ENCODE data around the gene UBE2R2.
"Not testable (repeated sequence)": the region's sequence is repeated elsewhere in the genome, so short reads cannot be mapped to it uniquely, and the experiment has no call there.

Gene UBE2R2

DNA sequence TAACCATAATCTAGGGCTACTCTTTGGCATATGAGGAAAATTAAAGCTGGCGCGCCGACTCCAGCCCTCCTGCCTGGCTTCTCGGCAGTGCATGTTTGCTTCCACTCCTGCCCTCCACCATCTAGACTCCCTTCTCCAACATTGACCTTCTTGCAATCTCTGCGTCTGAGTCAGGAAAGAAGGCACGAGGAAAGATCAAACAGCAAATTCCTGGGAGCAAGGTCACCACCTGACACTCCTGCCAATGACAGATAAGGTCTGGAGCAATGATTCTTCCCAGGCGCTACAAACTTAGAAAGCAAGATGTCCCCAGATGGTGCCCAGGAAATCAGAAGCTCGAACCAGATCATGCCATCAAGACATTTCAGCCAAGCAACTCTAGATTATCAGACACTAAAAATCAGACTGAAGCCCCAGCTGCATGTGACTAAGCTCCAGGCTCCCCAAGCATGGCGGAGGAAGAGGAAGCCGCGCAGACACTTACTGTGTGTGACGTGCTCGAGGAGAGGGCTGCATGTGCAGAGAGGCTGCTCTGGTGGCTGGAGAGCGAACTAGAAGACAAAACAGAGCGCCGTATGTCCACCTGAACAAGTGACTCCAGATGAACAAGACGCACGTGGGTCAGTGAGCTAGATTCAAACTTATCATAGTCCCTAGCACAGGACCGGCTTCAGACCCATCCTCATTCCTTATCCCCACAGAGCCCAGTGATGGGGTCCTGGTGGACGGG, 115.3 kb downstream of the UBE2R2 start:
- no peak for DNase-seq

DNA sequence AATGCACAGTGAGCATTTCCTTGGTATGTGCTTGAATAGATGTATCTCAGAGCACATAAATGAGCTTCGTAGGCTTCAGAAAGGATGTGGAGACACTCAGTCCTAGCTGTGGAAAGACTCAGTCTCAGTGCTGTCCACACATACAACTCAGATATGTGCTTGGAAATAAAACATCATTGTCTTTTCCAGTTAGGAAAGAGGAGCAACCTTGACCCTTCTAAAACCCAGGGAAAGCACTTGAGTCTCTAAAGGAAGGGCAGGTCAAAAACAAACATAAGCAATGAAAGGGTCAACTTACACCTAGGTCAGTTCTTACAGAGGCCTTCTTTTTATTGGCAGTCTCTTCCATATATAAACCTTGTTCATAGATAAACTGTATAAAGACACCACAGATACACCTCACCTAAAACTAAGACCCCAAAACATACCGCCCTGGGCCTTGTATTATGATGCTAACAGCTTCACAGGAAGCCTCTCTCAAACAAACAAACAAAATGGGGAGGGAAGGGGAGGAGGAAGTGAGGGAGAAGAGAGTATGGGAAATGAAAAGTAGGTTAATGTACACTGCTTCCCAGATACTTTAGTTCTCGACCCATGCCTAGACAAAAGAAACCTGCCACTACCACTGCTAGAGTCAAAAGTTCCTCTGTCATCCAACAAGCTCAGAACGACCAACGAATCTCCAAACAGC, 117.4 kb downstream of the UBE2R2 start:
- DNase-seq, result no peak

DNA sequence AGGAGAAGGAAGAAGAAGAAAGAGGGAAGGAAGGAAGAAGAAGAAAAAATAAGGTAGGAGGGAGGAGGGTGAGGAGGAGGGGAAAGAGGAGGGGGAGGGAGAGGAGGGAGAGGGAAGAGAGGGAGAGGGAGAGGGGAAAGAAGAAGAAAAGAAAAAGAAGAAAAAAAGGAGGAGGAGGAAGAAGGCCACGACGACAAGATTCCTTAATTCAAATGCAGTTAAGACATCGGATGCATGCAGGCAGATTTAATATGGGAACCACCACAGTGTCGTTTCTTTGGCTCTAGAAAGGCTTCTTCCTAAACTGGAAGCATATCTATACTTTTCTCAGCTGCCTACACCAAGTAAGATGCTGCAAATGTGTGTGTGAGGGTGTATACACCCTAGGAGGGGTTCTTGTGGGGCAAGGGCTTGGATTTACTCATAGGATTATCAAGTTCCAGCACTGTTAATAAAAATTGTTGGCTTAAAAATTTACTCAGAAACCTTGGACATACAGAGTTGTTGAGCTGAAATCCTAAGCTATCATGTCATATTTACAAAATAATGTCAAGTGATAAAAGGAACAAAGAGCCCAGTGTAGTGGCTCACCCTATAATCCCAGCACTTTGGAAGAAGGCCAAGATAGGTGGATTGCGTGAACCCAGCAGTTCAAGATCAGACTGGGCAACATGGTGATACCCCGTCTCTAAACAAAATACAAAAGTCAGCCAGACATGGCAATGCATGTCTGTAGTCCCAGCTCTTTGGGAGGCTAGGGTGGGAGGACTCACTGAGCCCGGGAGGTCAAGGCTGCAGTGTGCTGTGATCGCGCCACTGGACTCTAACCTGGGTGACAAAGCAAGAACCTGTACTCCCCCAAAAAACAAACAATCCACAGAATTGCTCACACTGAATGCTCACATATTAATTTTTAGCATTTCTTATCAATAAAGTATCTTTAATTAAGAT, 123.2 kb downstream of the UBE2R2 start:
- no peak for DNase-seq

DNA sequence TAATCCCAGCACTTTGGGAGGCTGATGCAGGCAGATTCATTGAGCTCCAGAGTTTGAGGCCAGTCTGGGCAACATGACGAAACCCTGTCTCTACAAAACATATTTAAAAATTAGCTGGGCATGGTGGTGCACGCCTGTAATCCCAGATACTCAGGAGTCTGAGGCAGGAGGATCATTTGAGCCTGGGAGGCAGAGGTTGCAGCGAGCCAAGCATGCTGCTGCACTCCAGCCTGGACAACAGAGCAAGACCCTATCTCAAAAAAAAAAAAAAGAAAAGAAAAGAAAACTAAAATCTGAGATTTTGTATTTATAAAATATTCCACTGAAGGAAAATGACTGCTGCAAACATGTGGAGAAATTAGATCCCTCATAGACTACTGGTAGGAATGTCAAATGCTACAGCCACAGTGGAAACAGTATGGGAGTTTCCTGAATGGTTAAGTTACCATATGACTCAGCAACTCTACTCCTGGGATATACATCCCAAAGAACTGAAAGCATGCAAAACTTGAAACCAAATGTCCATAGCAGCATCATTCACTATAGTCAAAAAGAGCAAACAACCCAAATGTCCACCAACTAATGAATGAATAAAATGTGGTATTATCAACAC, 125.6 kb downstream of the UBE2R2 start:
- DNase-seq, result peak in 1 of 3 donors; percentile 4

DNA sequence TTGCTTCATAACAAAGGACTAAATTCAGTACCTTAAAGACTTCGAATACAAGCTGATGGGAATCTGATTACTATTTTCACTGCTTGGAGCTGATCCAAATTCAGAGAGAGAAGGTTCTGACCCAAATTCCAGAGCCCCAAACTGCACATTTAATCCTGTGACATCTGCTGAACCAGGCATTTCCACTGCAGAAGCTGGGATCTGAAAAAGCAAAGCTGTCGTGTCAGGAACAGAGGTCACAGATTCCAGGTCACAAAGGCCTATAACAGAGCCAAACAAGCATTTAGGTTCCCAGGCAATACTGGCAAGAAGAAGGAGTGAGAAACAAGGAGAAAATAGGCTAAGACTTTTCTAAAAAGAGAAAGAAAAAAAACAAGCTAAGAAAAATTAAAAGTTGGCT, 126.4 kb downstream of the UBE2R2 start:
- DNase-seq, result no peak

DNA sequence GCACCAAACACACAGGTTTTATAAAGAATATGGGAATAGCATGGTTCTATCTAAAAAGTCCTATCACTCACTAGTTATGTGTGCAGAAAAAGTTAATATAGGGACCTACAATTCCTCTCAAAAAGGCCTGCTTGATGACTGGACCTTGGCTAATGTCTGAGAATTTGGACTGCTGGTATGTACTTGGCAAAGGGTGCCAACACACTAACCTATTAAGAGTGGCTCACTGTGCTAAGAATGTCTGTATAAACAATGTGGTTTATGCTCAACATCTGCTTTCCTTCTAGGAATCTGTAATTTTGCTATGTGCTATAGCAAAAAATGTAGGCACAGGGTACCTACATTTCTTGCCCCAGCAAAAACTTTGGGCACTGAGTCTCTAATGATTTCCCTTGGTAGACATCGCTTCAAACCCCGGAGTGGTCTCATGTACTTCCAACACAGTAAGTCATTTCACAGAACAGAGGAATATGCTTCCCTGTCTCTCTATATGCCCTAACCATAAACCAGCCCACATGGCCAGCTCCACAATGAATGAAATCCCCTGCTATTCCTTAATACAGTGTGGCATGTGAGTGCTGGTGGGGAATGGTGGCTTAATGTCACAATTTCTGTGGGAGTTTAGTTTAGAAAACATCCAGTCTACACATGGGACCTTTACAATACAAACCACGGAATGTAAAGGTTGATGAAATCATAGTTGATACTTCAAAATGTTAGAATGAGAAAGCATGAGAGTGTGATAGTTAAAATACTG, 130.0 kb downstream of the UBE2R2 start:
- no peak for DNase-seq

DNA sequence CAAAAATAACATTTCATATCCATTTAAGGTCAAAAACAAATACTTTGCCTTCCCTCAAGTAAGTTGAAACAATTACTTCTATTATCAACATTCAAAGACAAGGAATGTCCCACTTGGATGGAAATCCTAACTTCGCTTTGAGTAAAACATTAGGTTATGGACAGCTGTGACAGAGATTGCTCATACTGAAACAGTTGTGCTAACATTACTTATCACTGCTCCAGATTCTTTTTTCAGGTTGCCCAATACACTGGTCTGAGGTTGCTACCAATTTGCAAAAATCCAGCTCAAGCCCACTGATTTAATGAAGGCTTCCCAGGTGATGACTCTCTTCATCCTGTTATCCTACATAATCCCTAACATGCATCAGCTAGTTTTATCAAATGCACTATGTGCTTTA, 133.4 kb downstream of the UBE2R2 start:
- DNase-seq, result no peak

DNA sequence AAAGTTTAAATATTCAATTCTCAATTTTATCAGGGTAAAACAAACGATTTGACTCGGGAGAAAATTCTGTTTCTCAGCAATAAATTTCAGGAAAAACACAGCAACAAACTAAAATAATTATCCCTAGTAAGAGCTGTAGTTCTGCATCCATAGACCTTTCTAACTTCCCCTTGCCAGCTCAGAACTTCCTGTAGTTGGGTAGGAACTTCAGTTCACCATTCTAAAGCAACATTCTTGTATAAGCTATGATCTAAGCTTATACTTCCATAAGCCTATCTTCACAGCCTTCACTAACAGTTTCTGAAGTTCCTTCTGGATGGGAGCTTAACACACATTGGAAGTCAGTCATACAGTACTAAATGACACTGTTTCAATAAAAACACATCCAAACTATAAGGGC, 135.1 kb downstream of the UBE2R2 start:
- peak; percentile 42 to 71 (median 65) for DNase-seq

DNA sequence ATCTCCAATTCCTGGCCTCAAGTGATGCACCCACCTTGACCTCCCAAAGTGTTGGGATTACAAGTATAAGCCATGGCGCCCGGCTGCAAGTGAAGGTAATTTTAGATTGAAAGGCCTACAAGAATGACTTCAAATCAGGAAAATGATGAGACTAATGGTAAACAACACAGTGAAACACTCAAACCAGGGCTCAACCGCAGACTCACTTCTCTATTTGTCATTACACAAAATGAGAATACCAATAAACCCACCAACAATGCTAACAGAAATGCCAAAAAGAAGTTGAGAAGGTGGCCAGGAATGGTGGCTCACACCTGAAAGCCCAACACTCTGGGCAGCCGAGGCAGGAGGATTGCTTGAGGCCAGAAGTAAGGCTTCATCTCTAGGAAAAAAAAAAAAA, 139.6 kb downstream of the UBE2R2 start:
- DNase-seq, result no peak

DNA sequence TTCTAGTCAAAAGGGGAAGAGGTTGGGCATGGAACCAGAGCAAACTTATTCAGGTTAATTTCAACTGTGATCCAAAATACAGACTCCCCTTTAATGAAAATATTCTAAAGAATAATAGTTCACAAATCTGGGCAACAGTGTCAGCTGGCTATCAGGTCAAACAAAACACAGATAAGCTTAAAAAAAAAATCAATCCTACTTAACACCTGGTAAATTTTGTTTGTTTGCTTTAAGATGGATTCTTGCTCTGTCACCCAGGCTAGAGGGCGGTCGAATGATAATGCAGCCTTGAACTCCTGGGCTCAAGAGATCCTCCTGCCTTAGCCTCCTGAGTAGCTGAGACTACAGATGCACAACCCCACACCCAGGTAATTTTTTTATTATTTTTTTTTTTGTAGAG, 142.8 kb downstream of the UBE2R2 start:
- no peak for DNase-seq

DNA sequence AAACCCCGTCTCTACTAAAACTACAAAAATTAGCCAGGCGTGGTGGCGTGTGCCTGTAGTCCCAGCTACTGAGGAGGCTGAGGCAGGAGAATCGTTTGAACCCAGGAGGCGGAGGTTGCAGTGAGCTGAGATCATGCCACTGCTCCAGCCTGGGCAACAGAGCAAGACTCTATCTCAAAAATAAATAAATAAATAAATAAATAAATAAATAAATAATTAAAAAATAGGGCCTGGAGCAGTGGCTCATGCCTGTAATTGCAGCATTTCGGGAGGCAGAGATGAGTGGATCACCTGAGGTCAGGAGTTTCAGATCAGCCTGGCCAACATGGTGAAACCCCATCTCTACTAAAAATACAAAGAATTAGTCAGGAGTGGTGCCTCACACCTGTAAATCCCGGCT, 145.5 kb downstream of the UBE2R2 start:
- not testable (repeated sequence) for DNase-seq

DNA sequence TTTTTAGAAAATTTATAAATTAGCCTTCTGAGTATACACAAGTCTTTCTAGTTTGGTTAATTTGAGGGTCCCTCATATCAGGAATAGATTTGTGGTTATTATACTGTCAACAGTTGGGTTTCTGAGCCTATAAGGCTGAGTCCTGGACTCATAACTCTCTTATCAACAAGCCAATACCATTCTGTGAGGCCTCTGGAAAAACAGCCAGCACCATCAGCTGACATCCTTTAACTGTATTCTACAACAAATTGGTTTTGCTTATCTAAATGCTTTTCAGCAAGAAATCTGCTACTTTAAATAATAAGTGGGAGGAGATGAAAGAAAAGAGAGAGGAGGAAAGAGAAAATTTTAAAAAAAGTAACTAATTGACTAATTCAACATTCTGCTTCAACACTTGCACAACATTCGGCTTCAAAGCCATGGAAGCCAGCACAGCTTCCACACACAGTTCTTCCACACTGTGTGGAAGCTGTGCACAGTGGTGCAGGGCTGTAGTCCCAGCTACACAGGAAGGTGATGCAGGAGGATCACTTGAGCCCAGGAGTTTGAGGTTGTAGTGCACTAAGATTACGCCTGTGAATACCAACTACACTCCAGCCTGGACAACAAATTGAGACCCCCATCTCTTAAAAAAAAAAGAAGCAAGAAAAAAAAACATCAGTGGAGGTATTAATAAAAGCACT, 147.3 kb downstream of the UBE2R2 start:
- no peak for DNase-seq
